ENCODE data around the gene ZNF687. TPM values are rescaled to one million over a fixed set of nuclear protein-coding genes. Genes with fewer than 3 reads are reported as not detected.

ZNF687 gene
- polyA plus RNA-seq, 3 donors = 25.2 to 30.0 (median 27.5) TPM

GRCh38 chr1:151309811-151310323, 27.8 kb downstream of the ZNF687 start:
- no peak for DNase-seq

GRCh38 chr1:151311011-151311410, 28.9 kb downstream of the ZNF687 start:
- no peak for DNase-seq

GRCh38 chr1:151311589-151312331, 29.7 kb downstream of the ZNF687 start:
- DNase-seq = no peak

- no peak for DNase-seq
These were observed 30.3 kb downstream of the ZNF687 start for GRCh38 chr1:151312411-151312810.

- no peak for DNase-seq
These were observed 30.7 kb downstream of the ZNF687 start for GRCh38 chr1:151312826-151313225.

- no peak for DNase-seq
These were observed 31.4 kb downstream of the ZNF687 start for GRCh38 chr1:151313501-151313900.

- DNase-seq = no peak
These were observed 32.2 kb downstream of the ZNF687 start for GRCh38 chr1:151314137-151314875.

GRCh38 chr1:151315565-151316235, 33.6 kb downstream of the ZNF687 start:
- no peak for DNase-seq

GRCh38 chr1:151318975-151319374, 36.9 kb downstream of the ZNF687 start:
- DNase-seq = no peak

- no peak for DNase-seq
These were observed 42.4 kb downstream of the ZNF687 start for GRCh38 chr1:151324390-151324930.

- DNase-seq = no peak
These were observed 43.1 kb downstream of the ZNF687 start for GRCh38 chr1:151325231-151325630.

- no peak for DNase-seq
These were observed 43.7 kb downstream of the ZNF687 start for GRCh38 chr1:151325646-151326429.

- peak; percentile 37 for DNase-seq
These were observed 44.6 kb downstream of the ZNF687 start for GRCh38 chr1:151326619-151327222.

GRCh38 chr1:151327223-151327902, 45.3 kb downstream of the ZNF687 start, which contains the start of gene PI4KB:
TSS of gene PI4KB (minus strand) at chr1:151327416. CDS start at chr1:151316481, 10,935 bp downstream.
- DNase-seq = peak; percentile 99

GRCh38 chr1:151327903-151328674, 46.0 kb downstream of the ZNF687 start:
- no peak for DNase-seq

- no peak for DNase-seq
These were observed 52.7 kb downstream of the ZNF687 start for GRCh38 chr1:151334822-151335221.

GRCh38 chr1:151336556-151336955, 54.5 kb downstream of the ZNF687 start:
- no peak for DNase-seq

- peak; percentile 84 for DNase-seq
These were observed 59.0 kb downstream of the ZNF687 start for GRCh38 chr1:151340870-151341754.

Data from renal pelvis (tissue), 4 donors.